A673 (cell line): ENCODE data around the gene MYO1H. TPM values are rescaled to one million over a fixed set of nuclear protein-coding genes. Genes with fewer than 3 reads are reported as not detected.

Experiments used
- BruUV-seq: library from RNA; stranded (reverse); fragments of 400-500 nt; replicated peaks from 2 replicates; lab custom pipeline; 2021; lab: Mats Ljungman, UMichigan
- CTCF ChIA-PET: fragments of 300-600 bp; sonication (Branson Sonifier 250); formaldehyde crosslinking; loops from one replicate; lab custom pipeline; 2022; ENCODE audit warnings: antibody characterized with exemption; lab: Charles Lee
- POLR2A ChIA-PET: fragments of 300-600 bp; sonication (Branson Sonifier 250); formaldehyde crosslinking; loops from one replicate; lab custom pipeline; 2022; ENCODE audit warnings: antibody characterized with exemption; ENCODE audit not compliant: low non-redundant PET; lab: Charles Lee
- DNase-seq: peaks from one replicate; pipeline ENCODE4 v3.0.0-alpha.2; 2015; ENCODE audit warnings: low spot score
- H3K27ac ChIP-seq: fragments of 200-600 bp; sonication (generic); 2 replicates; pipeline ENCODE4 v1.5.1; 2016; ENCODE audit warnings: mixed run types, low read depth, mild to moderate bottlenecking, mixed read lengths, antibody characterized with exemption, low read length; ENCODE audit not compliant: poor library complexity, severe bottlenecking
- H3K27me3 ChIP-seq: fragments of 200-600 bp; sonication (generic); replicated peaks from 2 replicates; pipeline ENCODE4 v1.6.1; 2017; ENCODE audit warnings: mixed run types, low read depth, mild to moderate bottlenecking, mixed read lengths, antibody characterized with exemption, low read length; ENCODE audit not compliant: insufficient read depth, poor library complexity
- H3K36me3 ChIP-seq: fragments of 200-600 bp; sonication (generic); 2 replicates; pipeline ENCODE4 v1.6.1; 2016; ENCODE audit warnings: mixed run types, mild to moderate bottlenecking, mixed read lengths, antibody characterized with exemption, low read length; ENCODE audit not compliant: insufficient read depth, poor library complexity, severe bottlenecking
- H3K4me1 ChIP-seq: fragments of 200-600 bp; sonication (generic); 2 replicates; pipeline ENCODE4 v1.6.1; 2017; ENCODE audit warnings: mixed run types, mild to moderate bottlenecking, mixed read lengths, antibody characterized with exemption, low read length; ENCODE audit not compliant: insufficient read depth, poor library complexity, severe bottlenecking
- H3K4me3 ChIP-seq: fragments of 200-600 bp; sonication (generic); 2 replicates; pipeline ENCODE4 v1.5.1; 2016; ENCODE audit warnings: low read depth, mixed run types, mild to moderate bottlenecking, mixed read lengths, low read length; ENCODE audit not compliant: poor library complexity, severe bottlenecking
- H3K9me3 ChIP-seq: fragments of 200-600 bp; sonication (generic); 2 replicates; pipeline ENCODE4 v1.6.1; 2016; ENCODE audit warnings: mixed run types, low read depth, mild to moderate bottlenecking, mixed read lengths, antibody characterized with exemption, low read length; ENCODE audit not compliant: poor library complexity, severe bottlenecking
- CTCF ChIP-seq: fragments of 300-800, 200-600 bp; sonication (generic); conservative IDR thresholded peaks from 2 replicates; pipeline ENCODE4 v1.5.1; 2017; ENCODE audit warnings: low read depth, mild to moderate bottlenecking, antibody characterized with exemption, low read length, moderate library complexity, mixed read lengths
- EZH2 ChIP-seq: fragments of 200-600 bp; sonication (generic); IDR thresholded peaks from 2 replicates; pipeline ENCODE4 v1.6.1; 2017; ENCODE audit warnings: borderline replicate concordance, low read depth, mild to moderate bottlenecking, mixed read lengths, antibody characterized with exemption, low read length; ENCODE audit not compliant: poor library complexity, severe bottlenecking
- intact Hi-C: fragments of 100-400 bp; cut with micrococcal nuclease; formaldehyde crosslinking; loops from one replicate; pipeline ENCODE4 v1.10.0; 2022; ENCODE audit not compliant: unreplicated experiment
- total RNA-seq: library from RNA; stranded (reverse); gene quantifications from 2 replicates; pipeline ENCODE4 v1.2.3, GENCODE V29; 2021

Gene MYO1H
- total RNA-seq, 1 experiment from 2014 or later: not detected

GRCh38 chr12:109464642-109465351 lies 117.1 kb downstream of the MYO1H start:
- no TSS peak for BruUV-seq
- POLR2A ChIA-PET: no interaction called here
- peak overlapping the region; percentile 98 for H3K27ac ChIP-seq
- intact Hi-C loops: loop anchor here (5.0 kb wide), 1 partner anchor 607 kb away; the partner anchor contains the start of gene SSH1
- TF ChIP-seq EZH2: no peak
- no peak for TF ChIP-seq CTCF
- no peaks in the 10 kb centered on the region for H3K27me3 ChIP-seq
- H3K4me1 ChIP-seq: peaks cover 53% of the 10 kb centered on the region
- CTCF ChIA-PET: no interaction called here
- H3K36me3 ChIP-seq: peaks cover 6% of the 10 kb centered on the region
- DNase-seq: peak; percentile 44
- no peak overlapping the region for H3K4me3 ChIP-seq
- no peaks in the 10 kb centered on the region for H3K9me3 ChIP-seq

GRCh38 chr12:109466305-109466704 lies 118.6 kb downstream of the MYO1H start:
- no peak overlapping the region for H3K4me3 ChIP-seq
- ChIA-PET CTCF (no interaction called here), POLR2A (no interaction called here)
- DNase-seq: no peak
- H3K4me1 ChIP-seq: peaks cover 51% of the 10 kb centered on the region
- no peaks in the 10 kb centered on the region for H3K9me3 ChIP-seq
- peaks cover 6% of the 10 kb centered on the region for H3K36me3 ChIP-seq
- BruUV-seq: no TSS peak
- TF ChIP-seq EZH2 (no peak), CTCF (no peak)
- H3K27me3 ChIP-seq: no peaks in the 10 kb centered on the region
- intact Hi-C loops: no loop called here
- no peak overlapping the region for H3K27ac ChIP-seq

- CTCF ChIA-PET: no interaction called here
- TF ChIP-seq EZH2 (no peak), CTCF (no peak)
- intact Hi-C loops: no loop called here
- Histone ChIP-seq H3K4me3 (no peak overlapping the region), H3K27me3 (no peaks in the 10 kb centered on the region), H3K4me1 (peaks cover 45% of the 10 kb centered on the region), H3K36me3 (peaks cover 6% of the 10 kb centered on the region), H3K9me3 (no peaks in the 10 kb centered on the region), H3K27ac (no peak overlapping the region)
- POLR2A ChIA-PET: no interaction called here
- BruUV-seq: no TSS peak
- DNase-seq: no peak
These were observed 119.1 kb downstream of the MYO1H start for GRCh38 chr12:109466821-109467220.
